IMR-90 (cell line): ENCODE data around the gene MPV17. TPM values are rescaled to one million over a fixed set of nuclear protein-coding genes. Genes with fewer than 3 reads are reported as not detected.

ENCODE experiments used
- polyA plus RNA-seq, 3 experiments: library from polyadenylated mRNA; depleted of rRNA; stranded (reverse); fragments of >200 nt; gene quantifications; 2 replicates each; pipeline ENCODE4 v1.2.3, GENCODE V29; 2012; ENCODE audit warnings: low replicate concordance in 1 of 3
- total RNA-seq: library from RNA; depleted of rRNA; stranded (reverse); fragments of >200 nt; gene quantifications from 2 replicates; pipeline ENCODE4 v1.2.3, GENCODE V29; 2012
- TF ChIP-seq, protein P1 (sequence below): fragments of 150-350 bp; IDR thresholded peaks from 2 replicates; pipeline ENCODE4 v1.6.1; 2017; ENCODE audit warnings: mild to moderate bottlenecking, antibody characterized with exemption, low read length, low read depth

Gene MPV17
- total and polyA plus RNA-seq, 2 of the 4 experiments (the other 2 are of a cell fraction): 70.4 to 160 TPM

DNA sequence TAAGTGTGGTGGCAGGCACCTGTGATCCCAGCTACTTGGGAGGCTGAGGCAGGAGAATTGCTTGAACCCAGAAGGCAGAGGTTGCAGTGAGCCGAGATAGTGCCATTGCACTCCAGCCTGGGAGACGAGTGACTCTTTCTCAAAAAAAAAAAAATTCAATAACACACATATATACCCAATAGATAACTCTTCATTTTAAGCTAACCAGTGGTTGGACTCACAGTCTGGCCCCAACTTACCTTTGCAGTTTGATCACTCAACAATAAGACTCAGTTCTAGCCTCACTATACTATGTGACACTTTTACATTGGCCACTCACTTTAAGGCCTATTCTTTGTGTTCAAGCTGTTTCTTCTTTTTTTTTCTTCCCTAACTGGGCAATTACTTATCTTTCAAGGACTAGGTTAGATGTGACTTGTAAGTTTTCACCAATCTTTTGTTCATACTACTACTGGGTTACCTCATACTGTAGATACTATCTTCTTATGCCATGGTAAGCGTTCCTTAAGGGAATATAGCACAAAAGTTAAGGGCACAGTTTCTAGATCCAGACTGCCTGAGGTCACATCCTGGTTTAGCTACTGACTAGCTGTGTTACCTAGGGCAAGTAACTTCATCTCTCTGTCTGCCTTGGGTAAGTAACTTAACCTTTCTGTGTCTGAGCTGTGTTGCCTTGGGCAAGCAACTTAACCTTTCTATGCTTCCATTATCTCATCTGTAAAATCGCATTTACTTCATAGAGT is 40.0 kb upstream of the MPV17 start (continued):
- TF ChIP-seq, protein P1, sequence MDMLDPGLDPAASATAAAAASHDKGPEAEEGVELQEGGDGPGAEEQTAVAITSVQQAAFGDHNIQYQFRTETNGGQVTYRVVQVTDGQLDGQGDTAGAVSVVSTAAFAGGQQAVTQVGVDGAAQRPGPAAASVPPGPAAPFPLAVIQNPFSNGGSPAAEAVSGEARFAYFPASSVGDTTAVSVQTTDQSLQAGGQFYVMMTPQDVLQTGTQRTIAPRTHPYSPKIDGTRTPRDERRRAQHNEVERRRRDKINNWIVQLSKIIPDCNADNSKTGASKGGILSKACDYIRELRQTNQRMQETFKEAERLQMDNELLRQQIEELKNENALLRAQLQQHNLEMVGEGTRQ: no peak
